Measurements from ENCODE around the gene MIEN1. TPM values are rescaled to one million over a fixed set of nuclear protein-coding genes. Genes with fewer than 3 reads are reported as not detected.
A peak's percentile ranks its signal among the peaks of the same experiment; 100 is the strongest.
"Not testable (repeated sequence)": the region's sequence is repeated elsewhere in the genome, so short reads cannot be mapped to it uniquely, and the experiment has no call there.

Gene MIEN1
- total RNA-seq, 1 donor from 2014 or later, result 50.4 TPM

GRCh38 chr17:39724731-39725130 lies 5.6 kb downstream of the MIEN1 start:
- ATAC-seq (ENCODE audit: poor library complexity) (no peak), DNase-seq (peak; percentile 37)
- intact Hi-C loops (cut with DNase I), result no loop called here

GRCh38 chr17:39722965-39723848 lies 7.1 kb downstream of the MIEN1 start:
- intact Hi-C loops (cut with DNase I), result no loop called here
- DNase-seq, result no peak
- no peak for ATAC-seq (ENCODE audit: poor library complexity)

- no peak for ATAC-seq (ENCODE audit: poor library complexity)
- intact Hi-C loops (cut with DNase I), result no loop called here
- no peak for DNase-seq
These were observed 8.2 kb downstream of the MIEN1 start for GRCh38 chr17:39722104-39722503.

DNA sequence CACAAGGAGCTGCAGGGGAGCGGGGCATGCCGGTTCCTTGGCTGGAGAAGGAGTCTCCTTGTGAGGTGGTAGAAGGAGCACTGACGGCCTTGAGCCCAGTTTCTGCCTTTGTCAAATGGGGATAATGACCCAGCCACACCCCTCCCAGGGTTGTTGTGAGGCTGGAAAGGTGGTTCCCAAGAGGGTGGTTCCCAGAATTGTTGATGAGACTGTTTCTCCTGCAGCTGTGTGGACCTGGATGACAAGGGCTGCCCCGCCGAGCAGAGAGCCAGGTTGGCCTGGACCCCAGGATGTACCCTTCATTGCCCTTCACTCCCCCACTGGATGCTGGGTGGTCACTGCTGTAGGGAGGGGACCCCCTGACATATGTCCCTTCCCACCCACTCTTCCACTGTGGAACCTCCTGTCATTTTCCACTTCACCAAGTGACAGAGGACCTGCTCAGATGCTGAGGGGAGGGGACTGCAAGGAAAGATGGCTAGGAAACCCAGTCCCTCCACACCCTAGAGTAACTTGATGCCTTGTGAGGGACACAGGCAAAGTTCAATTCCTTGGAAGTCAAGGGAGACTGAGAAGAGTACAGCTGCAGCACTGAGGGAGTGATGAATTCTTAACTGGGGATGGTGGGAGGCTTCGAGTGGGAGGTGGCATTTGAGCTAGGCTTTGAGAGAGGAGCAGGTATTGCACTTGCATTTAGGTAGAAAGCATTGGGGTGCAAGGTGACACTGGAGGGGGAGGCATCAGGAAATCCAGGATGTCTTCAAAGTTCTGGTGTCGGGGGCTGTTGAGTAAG lies 10.6 kb downstream of the MIEN1 start:
- DNase-seq (no peak), ATAC-seq (ENCODE audit: poor library complexity) (no peak)
- intact Hi-C loops (cut with DNase I), result no loop called here

DNA sequence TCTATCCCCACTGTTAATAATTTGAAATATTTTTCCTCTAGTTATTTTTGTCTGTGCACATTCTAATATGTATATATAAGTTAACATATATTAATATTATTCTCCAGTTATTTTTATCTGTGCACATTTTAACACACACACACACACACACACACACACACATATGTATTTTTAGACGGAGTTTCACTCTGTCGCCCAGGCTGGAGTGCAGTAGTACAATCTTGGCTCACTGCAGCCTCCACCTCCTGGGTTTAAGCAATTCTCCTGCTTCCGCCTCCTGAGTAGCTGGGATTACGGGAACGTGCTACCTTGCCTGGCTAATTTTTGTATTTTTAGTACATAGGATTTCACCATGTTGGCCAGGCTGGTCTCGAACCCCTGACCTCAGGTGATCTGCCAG lies 12.7 kb downstream of the MIEN1 start:
- peak; percentile 26 for ATAC-seq (ENCODE audit: poor library complexity)
- no peak for DNase-seq
- intact Hi-C loops (cut with DNase I), result no loop called here

GRCh38 chr17:39716879-39717536 lies 13.3 kb downstream of the MIEN1 start:
- peak; percentile 73 for ATAC-seq (ENCODE audit: poor library complexity)

GRCh38 chr17:39716073-39716818 lies 14.1 kb downstream of the MIEN1 start:
- peak; percentile 82 for ATAC-seq (ENCODE audit: poor library complexity)
- DNase-seq, result no peak
- intact Hi-C loops (cut with DNase I), result no loop called here

More at GRCh38 chr17:39716879-39717536, 13.3 kb downstream of the MIEN1 start:
- no peak for DNase-seq
- intact Hi-C loops (cut with DNase I), result no loop called here

DNA sequence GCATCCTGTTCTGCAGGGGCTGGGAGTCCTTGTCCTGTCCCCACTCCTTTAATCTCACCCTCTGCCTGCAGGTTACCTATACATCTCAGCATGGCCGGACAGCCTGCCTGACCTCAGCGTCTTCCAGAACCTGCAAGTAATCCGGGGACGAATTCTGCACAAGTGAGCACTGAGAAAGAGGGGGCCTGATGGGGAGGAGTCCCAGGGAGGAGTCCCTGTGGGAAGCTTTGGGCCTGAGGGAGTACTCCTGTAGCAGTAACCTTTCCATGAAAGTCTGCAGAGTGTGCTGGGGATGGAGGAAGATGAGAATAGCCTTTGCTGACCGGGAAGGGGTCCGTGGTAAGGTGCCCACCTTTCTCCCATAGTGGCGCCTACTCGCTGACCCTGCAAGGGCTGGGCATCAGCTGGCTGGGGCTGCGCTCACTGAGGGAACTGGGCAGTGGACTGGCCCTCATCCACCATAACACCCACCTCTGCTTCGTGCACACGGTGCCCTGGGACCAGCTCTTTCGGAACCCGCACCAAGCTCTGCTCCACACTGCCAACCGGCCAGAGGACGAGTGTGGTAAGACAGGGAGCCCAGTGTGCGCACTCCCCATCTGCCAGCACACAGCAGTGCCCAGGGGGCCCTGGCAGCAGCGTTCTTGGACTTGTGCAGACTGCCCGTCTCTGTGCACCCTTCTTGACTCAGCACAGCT lies 14.8 kb downstream of the MIEN1 start:
- intact Hi-C loops (cut with DNase I), result no loop called here
- DNase-seq (no peak), ATAC-seq (ENCODE audit: poor library complexity) (peak; percentile 6)

- intact Hi-C loops (cut with DNase I), result no loop called here
- DNase-seq (no peak), ATAC-seq (ENCODE audit: poor library complexity) (no peak)
These were observed 16.1 kb downstream of the MIEN1 start for GRCh38 chr17:39714234-39714633.

DNA sequence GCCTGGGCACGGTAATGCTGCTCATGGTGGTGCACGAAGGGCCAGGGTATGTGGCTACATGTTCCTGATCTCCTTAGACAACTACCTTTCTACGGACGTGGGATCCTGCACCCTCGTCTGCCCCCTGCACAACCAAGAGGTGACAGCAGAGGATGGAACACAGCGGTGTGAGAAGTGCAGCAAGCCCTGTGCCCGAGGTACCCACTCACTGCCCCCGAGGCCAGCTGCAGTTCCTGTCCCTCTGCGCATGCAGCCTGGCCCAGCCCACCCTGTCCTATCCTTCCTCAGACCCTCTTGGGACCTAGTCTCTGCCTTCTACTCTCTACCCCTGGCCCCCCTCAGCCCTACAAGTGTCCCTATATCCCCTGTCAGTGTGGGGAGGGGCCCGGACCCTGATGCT lies 18.5 kb downstream of the MIEN1 start:
- intact Hi-C loops (cut with DNase I), result no loop called here
- no peak for ATAC-seq (ENCODE audit: poor library complexity)
- no peak for DNase-seq

DNA sequence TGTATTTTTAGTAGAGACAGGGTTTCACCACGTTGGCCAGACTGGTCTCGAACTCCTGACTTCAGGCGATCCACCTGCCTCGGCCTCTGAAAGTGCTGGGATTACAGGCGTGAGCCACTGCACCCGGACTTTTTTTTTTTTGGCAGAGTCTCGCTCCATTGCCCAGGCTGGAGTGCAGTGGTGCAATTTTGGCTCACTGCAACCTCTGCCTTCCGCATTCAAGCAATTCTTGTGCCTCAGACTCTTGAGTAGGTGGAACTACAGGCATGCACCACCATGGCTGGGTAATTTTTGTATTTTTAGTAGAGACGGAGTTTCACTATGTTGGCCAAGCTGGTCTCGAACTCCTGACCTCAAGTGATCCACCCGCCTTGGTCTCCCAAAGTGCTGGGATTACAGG lies 19.3 kb downstream of the MIEN1 start:
- ATAC-seq (ENCODE audit: poor library complexity); DNase-seq; intact Hi-C loops (cut with DNase I): not testable (repeated sequence)

GRCh38 chr17:39709998-39710964 lies 20.1 kb downstream of the MIEN1 start:
- no peak for DNase-seq
- intact Hi-C loops (cut with DNase I), result no loop called here
- no peak for ATAC-seq (ENCODE audit: poor library complexity)

DNA sequence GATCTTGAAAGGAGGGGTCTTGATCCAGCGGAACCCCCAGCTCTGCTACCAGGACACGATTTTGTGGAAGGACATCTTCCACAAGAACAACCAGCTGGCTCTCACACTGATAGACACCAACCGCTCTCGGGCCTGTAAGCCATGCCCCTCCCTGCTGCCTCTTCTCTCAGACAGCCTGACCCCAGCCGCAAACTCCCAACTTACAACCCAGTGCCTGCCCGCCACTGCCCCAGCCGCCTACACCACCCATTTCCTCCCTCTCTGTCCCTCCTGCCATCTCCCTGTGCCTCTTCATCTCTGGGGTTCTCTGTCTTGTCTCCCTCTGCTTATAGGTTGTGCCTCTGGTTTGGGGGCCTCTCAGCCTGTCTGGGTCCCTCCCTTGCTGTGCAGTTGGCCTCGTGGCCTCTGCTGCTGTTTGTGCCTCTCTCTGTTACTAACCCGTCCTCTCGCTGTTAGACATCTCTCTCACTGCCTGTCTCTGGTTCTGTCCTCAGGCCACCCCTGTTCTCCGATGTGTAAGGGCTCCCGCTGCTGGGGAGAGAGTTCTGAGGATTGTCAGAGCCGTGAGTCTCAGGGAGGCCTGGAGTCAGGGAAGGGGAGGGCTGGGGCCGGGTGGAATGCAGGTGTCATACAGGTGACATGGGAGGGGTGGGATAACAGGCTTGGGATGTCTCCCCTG lies 20.9 kb downstream of the MIEN1 start:
- ATAC-seq (ENCODE audit: poor library complexity), result no peak

GRCh38 chr17:39706921-39707337 lies 23.4 kb downstream of the MIEN1 start:
- DNase-seq (no peak), ATAC-seq (ENCODE audit: poor library complexity) (no peak)
- intact Hi-C loops (cut with DNase I), result no loop called here

More for the DNA sequence above, 20.9 kb downstream of the MIEN1 start:
- intact Hi-C loops (cut with DNase I), result no loop called here
- DNase-seq, result no peak

DNA sequence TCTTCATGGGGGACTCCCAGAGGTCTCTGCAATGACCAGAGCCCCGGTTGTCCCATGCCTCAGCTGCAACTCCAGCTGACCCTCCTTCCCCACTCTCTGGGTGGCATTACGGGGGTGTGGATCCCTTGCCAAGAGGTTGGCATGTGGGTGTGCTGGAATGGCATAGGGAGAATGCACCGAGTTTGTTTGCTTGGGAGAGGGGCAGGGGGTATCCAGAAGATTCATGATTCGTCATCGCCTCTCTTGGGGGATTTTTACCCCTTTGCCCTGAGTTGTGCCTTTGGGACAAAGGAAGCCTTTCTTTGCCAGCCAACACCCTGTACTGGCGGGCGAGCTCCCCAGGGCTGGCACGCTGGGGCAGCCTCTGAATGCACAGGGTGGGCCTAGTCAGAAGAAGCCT lies 23.9 kb downstream of the MIEN1 start:
- peak; percentile 3 for ATAC-seq (ENCODE audit: poor library complexity)
- intact Hi-C loops (cut with DNase I), result no loop called here
- no peak for DNase-seq

GRCh38 chr17:39705786-39706348 lies 24.5 kb downstream of the MIEN1 start:
- intact Hi-C loops (cut with DNase I), result no loop called here
- ATAC-seq (ENCODE audit: poor library complexity), result peak; percentile 79
- peak; percentile 72 for DNase-seq

All from Right ventricle myocardium superior (tissue), 1 donor.